Measurements from ENCODE around the gene PHYKPL.

The PHYKPL gene

DNA sequence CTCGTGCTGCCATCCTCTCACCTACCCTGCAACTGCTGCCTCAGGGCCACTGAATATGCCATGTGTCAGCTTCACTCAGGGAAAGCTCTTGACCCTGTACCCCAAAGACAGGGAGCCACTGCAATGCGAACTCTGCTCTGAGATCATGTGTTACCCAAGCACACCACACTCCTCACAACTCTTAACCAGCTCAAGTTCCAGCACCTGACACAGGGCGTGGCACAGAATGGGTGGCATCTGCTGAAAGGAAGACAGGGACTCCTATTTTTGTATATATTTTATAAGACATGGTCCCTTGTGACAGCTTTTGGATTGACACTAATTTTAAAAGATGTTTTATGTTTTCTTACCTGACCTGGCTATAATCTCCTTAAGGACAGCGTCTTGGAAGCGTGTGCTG is 10.7 kb downstream of the PHYKPL start:
- DNase-seq = no peak

DNA sequence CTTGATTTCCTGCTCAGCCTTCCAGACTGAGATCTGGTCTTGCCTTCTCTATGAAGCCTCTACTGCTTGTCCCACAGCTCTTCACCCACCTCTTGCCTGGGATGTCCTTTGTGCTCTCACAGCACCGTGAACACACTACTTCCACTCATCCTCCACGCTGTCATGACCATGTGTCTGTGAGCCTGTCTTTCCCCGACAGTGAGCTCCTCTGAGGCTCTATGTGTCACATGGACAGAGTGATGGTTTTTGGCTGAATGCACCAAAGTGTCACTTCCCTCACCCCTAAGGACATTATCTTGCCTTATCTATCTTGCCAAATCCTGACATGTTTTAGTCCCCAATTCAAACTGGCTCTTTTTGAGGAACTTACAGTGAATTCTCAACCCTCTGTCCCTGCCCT is 11.3 kb downstream of the PHYKPL start:
- DNase-seq = no peak

DNA sequence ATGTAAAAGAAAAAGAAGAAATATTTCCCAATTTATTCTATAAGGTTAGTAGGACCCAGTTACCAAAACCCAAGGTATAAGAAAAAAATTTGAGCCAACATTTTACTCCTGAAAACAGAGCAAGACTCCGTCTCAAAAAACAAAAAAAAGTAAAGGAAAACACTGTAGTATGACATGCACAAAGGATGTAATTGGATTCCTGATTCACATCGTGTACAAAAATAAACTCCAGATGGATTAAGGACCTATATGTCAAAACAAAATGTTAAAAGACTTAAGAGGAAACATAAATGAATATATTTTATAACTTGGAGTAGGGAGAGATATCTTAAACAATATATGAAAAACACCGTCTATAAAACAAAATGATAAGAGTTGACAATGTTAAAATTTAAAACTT is 13.8 kb downstream of the PHYKPL start:
- DNase-seq = no peak

DNA sequence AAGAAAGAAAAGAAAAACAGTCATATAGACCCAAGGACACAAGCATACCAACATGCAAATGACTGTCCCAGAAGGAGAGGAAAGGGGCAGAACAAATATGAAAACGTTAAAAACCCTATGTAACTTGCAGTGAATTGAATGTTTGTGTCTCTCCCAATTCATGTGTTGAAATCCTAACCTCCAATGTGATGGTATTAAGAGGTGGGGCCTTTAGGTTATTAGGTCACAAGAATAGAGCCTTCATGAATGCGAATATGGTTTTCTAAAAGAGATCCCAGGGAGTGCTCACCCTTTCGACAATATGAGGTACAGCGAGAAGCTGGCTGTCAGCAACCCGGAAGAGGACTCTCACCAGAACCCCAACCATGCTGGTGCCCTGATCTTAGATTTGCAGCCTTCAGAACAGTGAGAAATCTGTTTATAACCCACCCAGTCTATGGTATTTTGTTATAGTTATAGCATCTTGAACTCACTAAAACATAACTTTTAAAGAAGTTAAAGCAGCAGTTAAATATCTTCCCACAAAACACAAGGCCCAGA is 14.3 kb downstream of the PHYKPL start:
- no peak for DNase-seq

DNA sequence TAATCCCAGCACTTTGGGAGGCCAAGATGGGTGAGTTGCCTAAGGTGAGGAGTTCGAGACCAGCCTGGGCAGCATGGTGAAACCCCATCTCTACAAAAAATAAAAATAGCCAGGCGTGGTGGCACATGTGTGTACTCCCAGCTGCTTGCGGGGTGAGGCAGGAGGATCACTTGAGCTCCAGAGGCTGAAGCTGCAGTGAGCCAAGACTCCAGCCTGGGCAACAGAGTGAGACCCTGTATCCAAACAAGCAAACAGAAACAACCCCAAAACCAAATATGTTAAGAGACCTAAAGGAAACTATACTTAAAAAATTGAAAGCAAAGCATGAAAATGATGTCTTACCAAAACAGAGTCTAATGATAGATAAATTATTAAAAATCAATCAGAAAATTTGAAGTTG is 15.8 kb downstream of the PHYKPL start:
- DNase-seq = no peak

DNA sequence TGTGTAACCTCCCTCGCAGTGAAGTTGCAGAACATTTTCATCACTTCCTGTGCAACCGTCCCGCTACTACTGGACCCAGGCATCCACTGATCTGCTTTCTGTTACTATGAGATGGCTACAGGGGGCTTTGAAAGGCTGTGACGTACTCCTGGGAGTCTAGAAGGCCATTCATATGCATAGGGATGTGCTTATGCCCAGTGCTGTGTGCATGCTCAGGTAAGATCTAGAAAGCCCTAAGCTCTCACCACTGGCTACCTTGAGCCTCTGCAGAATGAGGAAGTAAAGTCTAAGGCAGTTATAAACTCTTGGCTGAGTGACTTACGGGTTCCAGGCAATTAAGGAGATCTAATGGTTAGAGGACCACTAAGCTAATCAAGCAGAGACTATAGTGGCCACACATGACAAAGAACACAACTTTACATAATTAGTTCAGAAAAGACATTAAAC is 16.5 kb downstream of the PHYKPL start:
- DNase-seq = no peak

DNA sequence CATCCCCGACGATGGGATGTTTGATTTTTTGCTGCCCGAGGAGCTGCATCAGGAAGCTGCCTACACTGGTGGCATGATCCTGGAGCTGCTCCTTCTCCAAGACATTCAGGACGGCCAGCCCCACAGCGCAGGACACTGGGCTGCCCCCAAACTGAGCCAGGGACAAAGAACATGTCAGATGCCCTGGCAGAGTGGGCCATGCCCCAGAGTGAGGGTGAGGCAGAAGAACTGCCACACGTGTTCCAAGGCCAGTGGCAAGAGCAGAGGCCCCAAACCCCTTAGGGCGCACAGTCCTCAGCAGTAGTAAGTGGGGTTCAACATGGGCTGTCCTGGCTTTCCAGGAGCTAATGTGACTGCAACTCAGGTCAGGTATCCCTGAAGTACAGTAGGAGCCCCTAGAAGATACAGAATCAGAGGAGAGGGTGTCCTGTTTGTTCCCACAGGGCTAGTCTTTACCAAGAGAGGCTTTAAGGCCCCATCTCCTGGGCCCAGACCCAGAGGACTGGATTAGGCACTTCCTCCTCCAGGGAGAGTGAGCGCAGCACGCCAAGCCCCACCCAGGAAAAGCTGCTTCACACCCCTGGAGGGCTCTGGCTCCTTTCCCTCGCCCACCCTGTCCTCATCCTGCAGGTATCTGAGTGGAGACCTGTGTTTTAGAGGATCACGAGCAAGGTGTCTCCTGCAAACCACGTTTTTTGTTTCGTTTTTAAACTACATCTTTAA is 17.2 kb downstream of the PHYKPL start:
- no peak for DNase-seq

DNA sequence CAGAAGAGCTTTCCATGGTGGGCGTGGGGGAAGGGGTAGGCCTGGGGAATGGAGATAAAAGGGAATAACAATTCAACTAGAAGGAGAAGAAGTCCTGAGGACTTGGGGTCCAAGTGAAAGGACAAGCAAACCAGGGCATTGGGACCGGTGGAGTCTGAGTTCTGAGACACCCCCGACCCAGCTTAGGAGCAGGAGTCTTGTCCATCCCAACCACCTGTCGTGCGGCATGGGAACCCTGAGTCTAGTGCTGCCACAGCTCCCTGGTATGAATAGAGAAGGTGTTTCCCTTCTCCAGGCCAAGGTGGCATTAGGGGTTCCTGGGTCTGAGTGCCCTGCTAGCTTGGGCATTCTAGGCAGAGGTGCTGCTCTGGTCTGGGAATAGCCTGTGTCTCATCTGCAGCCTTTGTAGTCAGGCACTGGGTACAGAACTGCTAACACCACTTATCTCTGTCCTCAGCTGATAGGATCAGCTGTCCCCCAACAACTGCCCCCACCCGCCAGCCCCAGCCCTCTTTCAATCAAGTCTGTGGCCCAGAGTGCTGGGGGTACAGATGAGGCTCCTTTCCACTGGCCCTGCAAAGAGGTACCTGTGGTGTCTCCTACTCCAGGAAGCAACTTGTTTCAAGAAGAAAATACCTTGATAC is 18.3 kb downstream of the PHYKPL start:
- DNase-seq = no peak

DNA sequence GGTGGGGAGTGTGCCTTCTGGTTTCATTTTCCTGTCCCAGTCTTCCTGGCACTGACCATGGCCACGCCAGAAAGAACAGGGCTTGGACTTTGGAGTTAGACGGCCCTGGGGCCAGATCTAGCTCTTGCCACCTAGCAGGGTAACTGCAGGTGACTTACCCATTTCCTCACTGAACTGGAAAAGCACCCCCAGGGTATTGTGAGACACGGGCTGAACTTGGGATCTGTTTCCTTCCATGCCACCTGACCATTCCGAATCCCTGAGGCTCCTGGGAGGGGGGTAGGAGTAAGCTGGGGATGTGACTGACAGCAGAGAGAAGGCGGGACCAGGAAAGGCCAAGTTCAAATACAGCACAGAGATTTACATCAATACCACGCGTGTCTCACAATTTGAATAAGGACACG is 18.9 kb downstream of the PHYKPL start:
- DNase-seq = peak; percentile 26

DNA sequence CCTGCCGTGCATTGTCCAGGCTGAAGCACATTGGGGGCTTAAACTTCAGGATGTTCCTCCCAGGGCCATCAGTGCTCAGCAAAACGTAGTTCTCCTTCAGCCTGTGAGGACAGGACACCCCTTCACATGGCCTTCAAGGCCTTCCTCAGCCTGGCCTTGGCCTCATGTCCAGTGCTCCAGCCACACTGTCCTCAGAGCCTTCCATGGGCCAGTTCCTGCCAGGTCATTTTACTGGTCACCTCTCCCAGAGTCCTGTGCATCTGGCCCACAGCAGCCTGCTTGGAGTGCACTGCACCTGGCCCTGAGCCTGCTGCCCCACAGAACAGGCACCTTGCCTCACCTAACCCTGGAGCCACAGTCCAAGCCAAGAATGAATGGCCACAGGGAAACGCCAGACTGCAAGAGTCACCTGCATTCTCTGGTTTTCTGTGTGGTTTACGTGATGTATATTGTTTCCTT is 19.6 kb downstream of the PHYKPL start:
- DNase-seq = no peak

DNA sequence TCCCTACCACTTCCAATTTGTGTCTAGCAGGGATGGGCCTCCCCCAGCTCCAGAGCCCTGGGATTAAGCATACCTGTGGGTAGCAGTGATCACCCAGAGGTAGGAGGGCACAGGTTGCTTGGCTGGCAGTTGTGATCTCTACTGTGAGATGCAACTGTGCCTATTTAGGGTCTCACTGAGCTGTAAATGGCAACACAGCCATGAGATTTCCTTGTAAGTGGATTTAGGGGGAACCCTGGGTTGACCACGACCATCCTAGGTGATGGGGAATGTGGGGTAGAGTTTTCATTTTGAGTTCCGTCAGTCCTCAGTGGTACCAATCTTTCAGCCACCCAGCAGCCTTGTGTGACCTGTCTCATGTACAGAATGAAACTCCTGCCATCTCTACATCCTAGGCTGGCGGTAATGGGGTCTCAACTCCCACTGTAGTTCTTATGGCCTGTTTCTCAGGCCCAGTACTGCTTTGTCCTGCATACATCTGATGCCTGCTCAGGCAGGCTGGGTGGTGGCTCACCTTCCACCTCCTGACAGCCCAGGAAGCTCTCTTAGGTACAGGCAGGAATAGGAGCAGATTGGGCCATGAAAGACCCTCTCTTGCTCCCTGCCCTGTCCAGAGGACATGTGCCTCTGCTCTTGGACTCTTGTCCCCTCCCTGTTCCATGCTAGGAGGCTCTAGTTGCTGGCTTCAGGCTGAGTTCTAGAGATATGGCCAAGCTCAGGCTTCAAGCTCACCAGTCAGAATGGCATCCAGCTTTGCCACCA is 20.2 kb downstream of the PHYKPL start:
- DNase-seq = no peak

DNA sequence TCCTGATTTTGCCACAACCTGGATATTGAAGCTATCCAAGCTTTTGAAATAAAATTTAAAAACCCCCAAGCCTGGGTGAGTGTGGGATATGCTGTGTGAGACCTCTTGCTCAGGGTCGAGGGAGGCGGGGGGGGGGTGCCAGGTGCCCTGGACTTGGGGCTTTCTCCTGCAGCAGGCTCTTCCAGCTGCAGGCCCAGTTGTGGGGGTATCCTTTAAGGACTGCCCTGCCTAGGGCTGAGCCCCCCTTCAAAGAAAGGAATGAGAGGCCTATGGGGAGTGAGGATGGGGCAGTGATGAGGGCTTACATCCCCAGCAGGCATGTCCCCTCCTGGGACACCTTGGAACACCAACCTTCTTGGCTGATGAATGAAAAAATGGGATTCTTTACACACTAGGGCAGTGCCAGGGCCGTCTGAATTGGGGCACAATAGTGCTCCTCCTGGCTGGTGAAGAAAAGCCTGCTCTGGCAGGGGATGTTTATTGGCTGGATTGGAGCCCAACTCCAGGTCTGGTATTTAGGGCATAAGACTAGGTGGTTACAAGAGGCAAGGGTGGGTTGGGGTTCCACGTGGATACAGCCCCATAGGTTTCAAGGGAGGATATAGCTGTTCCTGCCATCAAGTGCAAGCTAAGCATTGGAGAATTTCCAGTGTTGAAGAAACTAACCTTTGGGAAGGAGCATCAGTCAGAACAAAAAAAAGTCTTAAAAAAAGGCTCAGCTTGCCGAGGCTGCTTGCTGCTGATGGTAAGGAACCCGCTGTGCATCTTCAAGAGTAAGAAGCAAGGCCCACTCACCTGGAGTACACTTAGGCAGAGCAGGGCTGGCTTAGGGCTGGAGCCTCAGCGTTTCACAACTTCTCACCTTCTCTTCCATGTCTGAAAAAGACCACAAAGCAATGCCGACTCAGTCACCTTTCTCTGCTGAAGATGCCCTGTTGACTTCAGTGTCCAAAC is 21.2 kb downstream of the PHYKPL start:
- no peak for DNase-seq

DNA sequence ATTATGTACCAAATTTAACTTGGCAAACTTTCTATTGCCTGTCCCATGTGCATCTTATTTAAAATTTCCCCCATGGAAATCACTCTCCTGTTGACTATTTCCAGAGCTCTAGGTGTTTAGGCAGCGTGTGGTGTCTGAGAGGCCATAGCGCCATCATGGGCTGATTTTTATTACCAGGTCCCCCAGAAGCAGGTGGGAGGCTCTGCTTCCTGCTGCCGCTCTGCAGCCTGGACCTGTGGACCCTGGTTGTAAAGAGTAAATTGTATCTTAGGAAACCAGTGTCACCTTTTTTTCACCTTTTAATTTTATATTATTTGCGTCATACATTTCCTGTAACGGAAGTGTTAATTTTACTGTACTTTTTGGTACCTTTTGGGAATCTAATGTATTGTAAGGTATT is 21.9 kb downstream of the PHYKPL start:
- DNase-seq = no peak

DNA sequence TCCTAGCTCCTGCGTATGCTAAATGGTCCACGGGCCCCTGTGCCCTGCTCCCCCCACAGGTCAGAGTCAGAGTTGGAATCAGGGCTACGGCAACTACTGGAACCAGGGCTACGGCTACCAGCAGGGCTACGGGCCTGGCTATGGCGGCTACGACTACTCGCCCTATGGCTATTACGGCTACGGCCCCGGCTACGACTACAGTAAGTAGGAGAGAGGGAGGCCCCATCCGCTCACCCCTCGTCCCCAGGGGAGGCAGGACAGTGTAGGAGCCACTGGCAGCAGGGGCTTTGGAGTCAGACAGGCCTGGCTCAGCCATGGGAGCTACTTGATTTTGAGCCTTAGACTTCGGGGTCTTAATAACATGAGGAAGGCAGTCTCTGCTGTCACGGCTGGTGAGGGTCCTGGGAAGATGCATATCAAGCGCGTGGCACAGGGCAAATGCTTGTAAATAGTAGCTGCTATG is 22.5 kb downstream of the PHYKPL start:
- no peak for DNase-seq

DNA sequence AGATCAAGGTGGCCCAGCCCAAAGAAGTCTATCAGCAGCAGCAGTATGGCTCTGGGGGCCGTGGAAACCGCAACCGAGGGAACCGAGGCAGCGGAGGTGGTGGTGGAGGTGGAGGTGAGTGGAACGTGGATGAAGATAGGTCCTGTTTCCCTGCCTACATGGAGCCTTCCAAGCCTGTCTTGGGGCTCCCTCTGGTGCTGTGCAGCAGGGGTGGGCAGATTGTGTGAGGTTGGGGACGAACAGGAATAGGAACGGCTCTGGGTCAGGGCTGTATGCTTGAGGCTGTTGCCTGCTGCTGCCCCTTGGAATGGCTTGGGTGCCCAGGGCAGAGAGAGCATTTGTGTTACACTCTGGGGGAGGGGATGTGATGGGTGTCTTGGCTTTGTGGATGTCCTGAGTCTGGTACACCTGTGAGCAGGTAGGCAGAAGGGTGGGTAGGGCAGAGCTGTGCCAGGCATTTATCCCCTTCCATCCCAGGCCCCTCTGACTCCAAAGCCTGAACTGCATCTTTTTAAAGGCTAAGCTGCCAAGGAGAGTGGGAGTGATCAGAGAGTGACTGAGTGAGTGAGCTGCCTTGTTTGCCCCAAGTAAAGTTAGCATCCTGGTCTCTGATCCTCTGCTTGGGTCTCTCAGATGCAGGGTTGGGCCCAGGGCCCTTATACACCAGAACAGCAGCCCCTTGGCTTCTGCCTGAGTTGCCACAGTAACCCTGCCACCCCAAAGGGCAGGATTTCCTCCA is 23.1 kb downstream of the PHYKPL start:
- DNase-seq = no peak

DNA sequence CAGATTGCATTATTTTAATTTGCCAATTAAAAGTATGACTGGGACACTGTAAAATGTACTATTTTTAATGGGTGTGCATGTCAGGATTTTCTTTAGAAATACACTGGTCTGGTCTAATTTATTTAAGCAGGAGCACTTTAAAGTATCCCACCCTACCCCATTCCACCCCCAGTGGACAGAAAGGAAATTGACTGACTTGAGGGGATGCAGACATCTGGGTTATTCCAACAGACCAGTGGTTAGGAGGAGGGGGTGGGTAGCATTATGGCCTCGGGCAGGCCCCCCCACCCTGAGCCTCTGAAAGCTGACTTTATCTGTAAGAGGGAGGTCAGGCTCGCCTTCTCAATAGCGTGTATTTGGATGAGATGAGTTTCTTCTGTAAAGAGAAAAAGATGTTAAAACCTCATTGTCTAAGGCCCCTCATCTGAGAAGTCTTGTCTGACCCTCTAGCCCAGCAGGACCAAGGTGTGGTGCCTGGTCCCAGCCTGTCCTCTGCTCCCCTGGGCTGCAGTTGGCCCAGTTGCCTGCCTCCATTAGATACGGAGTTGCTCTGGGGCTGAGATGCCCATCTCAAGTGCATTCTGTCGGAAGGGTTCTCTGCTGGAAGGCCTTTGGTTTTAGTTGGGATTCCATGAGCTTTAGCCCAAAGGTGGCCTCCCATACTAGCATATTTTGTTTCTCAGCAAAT is 23.9 kb downstream of the PHYKPL start:
- no peak for DNase-seq

DNA sequence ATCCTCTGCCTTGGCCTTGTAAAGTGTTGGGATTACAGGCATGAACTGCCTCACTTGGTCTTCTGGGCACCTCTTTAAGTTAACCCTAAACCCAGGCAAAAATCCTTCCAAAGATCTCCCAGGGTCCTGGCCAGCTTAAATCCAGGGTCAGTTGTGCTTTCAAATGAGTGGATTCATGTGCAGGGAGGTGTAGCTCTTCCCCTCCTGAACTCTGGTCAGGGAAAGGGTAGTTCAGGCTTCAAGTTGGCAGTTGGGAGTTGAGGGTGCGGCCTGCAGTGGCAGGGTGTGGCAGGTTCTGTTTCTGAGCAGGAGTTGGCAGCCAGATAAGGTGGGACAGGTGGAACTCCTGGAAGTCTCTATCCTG is 24.7 kb downstream of the PHYKPL start:
- no peak for DNase-seq

DNA sequence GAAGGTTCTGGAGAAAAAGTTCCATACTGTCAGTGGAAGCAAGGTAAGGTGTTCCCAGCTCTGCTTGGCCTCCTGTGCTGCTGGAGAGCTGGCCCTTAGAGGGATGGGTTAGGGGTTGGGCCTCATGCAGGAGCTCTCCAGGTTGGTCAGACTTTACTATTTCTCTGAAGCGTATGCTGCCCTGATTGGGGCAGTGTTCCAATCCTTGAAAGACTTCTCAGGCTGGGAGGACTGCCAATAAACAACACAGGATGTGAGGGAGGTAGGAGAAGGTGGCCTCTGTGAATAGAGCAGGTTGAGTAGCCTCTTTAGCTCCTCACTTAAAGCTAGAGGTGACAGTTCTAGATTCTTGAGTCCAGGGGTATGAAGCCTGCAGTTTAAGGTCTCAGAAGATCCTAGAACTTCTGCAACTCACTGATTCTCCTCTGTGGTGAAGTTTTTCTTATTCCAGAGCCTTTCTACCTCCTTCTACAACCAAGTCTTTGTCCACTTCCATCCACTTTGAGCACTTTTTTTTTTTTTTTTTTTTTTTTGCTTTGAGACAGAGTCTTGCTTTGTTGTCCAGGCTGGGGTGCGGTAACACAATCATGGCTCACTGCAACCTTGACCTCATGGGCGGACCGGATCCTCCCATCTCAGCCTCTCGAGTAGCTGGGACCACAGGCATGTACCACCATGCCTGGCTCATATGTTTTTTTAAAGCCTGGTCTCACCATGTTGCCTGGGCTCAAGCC is 25.3 kb downstream of the PHYKPL start:
- peak; percentile 36 for DNase-seq

DNA sequence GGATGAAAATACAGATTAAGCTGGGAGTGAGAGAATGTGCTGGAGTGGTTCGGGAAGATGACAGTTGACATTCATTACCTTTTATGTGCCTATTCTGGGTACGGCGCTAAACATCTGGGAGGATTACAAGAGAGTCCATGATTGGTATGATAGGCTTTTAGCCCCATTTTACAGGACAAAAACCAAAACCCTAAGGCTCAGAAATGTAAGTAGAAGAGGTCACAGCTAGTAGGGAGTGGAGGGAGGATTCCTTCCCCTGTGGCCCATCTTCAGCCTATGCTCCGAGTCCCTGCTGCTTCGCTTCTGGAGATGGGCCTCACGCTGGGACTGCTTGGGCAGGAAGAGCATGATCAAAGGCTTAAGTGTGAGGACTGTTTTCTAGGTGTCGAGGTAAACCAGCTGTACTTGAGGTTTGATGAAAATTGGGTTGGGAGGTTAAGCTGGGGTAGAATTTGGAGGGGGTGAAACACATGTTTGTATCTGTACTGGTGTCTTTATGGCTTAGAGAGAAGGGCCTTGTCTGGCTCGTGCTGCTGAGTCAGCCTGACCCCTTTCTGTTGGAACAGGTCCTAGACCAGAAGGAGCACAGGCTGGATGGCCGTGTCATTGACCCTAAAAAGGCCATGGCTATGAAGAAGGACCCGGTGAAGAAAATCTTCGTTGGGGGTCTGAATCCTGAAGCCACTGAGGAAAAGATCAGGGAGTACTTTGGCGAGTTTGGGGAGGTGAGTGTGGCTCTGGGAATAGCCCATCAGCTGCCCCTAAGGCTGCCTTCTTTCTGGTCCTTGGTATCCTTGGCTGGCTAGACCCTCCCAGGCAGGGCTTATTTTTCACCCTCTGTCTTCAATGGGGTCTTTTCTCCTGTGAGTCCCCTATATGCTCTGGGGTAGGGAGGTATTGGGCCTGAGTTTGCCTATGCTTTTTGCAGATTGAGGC is 26.2 kb downstream of the PHYKPL start:
- no peak for DNase-seq
